VCaP (cell line): ENCODE data around the gene KRT34.

Source experiments
- H3K27ac ChIP-seq: fragments of 450-650 bp; 2 replicates; pipeline ENCODE4 v1.5.1; 2017
- CTCF ChIP-seq: fragments of 450-650 bp; conservative IDR thresholded peaks from 2 replicates; pipeline ENCODE4 v1.5.1; 2017; ENCODE audit warnings: mild to moderate bottlenecking, moderate library complexity

The KRT34 gene

GRCh38 chr17:41419716-41420115, 37.6 kb upstream of the KRT34 start:
- H3K27ac ChIP-seq, result no peak overlapping the region
- no peak for TF ChIP-seq CTCF

GRCh38 chr17:41418116-41418860, 36.2 kb upstream of the KRT34 start:
- TF ChIP-seq CTCF, result no peak
- no peak overlapping the region for H3K27ac ChIP-seq

- peak; percentile 72 for TF ChIP-seq CTCF
- no peak overlapping the region for H3K27ac ChIP-seq
Measured at GRCh38 chr17:41417576-41418015, 35.5 kb upstream of the KRT34 start.

GRCh38 chr17:41417127-41417526, 35.0 kb upstream of the KRT34 start:
- H3K27ac ChIP-seq, result no peak overlapping the region

GRCh38 chr17:41416479-41416878, 34.4 kb upstream of the KRT34 start:
- no peak overlapping the region for H3K27ac ChIP-seq
- no peak for TF ChIP-seq CTCF

More at GRCh38 chr17:41417127-41417526, 35.0 kb upstream of the KRT34 start:
- no peak for TF ChIP-seq CTCF

- no peak overlapping the region for H3K27ac ChIP-seq
- no peak for TF ChIP-seq CTCF
Measured at GRCh38 chr17:41415833-41416335, 33.8 kb upstream of the KRT34 start.

- H3K27ac ChIP-seq, result no peak overlapping the region
- no peak for TF ChIP-seq CTCF
Measured at GRCh38 chr17:41415411-41415810, 33.3 kb upstream of the KRT34 start.
